IPS-NIHi11 (cell line): ENCODE measurements around the gene PDCD2.
"Not testable (repeated sequence)": the region's sequence is repeated elsewhere in the genome, so short reads cannot be mapped to it uniquely, and the experiment has no call there.

Source experiments
- DNase-seq: peaks from one replicate; pipeline ENCODE4 v3.0.0; 2012; ENCODE audit warnings: mixed read lengths, low spot score

Gene PDCD2

GRCh38 chr6:170552765-170553533 is 31.5 kb downstream of the PDCD2 start, which contains the start of gene PSMB1:
Gene PSMB1 (minus strand): TSS chr6:170553307. CDS start chr6:170553242, 65 bp downstream.
- peak; percentile 86 for DNase-seq

- no peak for DNase-seq
Observed at GRCh38 chr6:170545405-170545804, 39.0 kb downstream of the PDCD2 start.

GRCh38 chr6:170542031-170542719 is 42.3 kb downstream of the PDCD2 start:
- no peak for DNase-seq

GRCh38 chr6:170537329-170537728 is 47.1 kb downstream of the PDCD2 start:
- no peak for DNase-seq

- DNase-seq: no peak
Observed at GRCh38 chr6:170536671-170537070, 47.8 kb downstream of the PDCD2 start.

GRCh38 chr6:170535004-170535403 is 49.4 kb downstream of the PDCD2 start:
- DNase-seq: no peak

GRCh38 chr6:170533792-170534191 is 50.6 kb downstream of the PDCD2 start:
- no peak for DNase-seq

- no peak for DNase-seq
Observed at GRCh38 chr6:170532867-170533488, 51.5 kb downstream of the PDCD2 start.

GRCh38 chr6:170529839-170530469 is 54.5 kb downstream of the PDCD2 start:
- DNase-seq: peak; percentile 83

- not testable (repeated sequence) for DNase-seq
Observed at GRCh38 chr6:170527995-170528394, 56.4 kb downstream of the PDCD2 start.

- no peak for DNase-seq
Observed at GRCh38 chr6:170525795-170526194, 58.6 kb downstream of the PDCD2 start.
